Measurements from ENCODE around the gene FAM162A.

FAM162A gene

DNA sequence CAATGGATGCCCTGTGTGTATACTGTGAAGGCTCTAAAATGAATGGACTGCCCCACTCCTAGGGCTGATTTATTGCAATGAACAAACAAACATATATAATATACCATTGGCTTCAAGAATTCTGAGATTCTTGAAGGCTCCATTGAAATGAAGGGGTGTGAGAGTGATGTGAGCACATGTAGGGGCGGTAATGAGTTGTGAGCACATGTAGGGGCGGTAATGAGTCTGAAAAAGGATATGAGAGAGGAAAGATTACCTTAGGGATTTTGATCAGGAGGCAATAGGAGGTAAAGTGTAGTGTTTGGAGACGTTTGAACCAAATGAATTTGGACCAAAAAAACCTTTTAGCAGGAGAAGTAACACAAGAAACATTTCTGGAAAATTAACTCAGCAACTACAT, 3.7 kb downstream of the FAM162A start:
- DNase-seq (ENCODE audit: low spot score), result no peak

DNA sequence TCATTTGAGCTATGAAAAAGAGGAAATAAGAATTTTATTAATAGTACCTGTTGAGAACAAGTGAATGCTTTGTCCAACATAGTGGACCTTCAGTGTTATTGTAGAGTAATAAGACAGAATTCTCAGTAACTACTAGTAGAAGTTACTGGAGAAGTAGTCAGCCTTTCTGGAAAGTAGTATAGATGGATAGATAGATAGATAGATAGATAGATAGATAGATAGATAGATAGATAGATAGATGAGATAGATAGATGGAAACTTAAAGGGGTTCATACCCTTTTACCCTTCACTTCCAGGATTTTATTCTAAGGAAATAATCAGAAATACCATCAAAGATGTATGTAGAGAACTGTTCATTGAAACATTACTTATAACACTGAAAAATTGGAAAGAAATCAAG, 5.2 kb downstream of the FAM162A start:
- DNase-seq (ENCODE audit: low spot score), result no peak

DNA sequence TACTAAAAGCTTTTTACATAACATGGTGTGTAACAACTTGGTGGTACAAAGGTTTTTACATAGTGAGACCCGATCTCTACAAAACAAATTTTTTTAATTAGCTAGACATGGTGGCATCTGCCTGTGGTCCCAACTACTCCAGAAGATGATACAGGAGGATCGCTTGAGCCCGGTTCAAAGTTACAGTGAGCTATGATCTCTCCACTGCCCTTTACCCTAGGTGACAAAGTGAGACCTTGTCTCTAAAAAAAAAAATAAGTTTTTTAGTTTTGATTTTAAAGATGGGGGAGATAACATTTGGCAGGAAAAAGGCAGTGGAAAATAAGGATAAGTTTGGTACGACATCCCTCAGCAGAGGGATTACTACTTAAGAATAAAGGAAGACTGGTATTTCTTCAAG, 5.9 kb downstream of the FAM162A start:
- no peak for DNase-seq (ENCODE audit: low spot score)

DNA sequence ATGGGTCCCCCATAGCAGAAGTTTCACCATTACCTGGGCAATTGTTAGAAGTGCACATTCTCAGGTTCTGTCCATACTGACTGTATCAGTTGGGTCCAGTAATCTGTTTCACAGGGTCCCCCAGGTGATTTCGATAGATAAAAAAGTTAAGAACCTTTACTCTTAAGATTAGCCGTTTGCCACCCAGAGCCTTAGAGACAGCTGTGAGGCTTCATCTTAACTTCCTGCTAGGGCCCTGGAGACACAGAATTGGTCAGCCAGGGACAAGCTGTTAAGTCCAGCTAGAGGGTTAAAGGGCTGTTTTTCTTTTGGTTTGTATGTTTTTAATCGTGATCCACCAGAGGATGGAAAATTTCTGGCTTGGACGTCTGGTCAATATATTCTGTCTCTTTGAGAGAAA, 6.7 kb downstream of the FAM162A start:
- DNase-seq (ENCODE audit: low spot score), result no peak

- no peak for DNase-seq (ENCODE audit: low spot score)
Observed at GRCh38 chr3:122391681-122392446, 7.9 kb downstream of the FAM162A start.

- peak; percentile 51 for DNase-seq (ENCODE audit: low spot score)
Observed at GRCh38 chr3:122392868-122393844, 9.2 kb downstream of the FAM162A start.

- DNase-seq (ENCODE audit: low spot score), result no peak
Observed at GRCh38 chr3:122394173-122394572, 10.2 kb downstream of the FAM162A start.

DNA sequence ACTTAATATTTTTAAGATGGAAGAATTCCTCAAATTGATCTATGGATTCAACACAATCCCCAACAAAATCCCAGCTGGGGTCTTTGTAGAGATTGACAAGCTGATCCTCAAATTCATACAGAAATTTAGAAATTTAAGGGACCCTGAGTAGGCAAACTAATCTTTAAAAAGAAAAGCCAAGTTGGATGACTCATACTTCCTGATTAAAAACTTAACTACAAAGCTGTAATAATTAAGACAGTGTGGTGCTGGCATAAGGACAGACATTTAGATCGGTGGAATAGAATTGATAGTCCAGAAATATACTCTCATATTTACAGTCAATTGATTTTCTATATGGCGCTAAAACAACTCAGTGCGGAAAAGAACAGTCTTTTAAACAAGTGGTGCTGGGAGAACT, 11.6 kb downstream of the FAM162A start:
- DNase-seq (ENCODE audit: low spot score), result no peak

DNA sequence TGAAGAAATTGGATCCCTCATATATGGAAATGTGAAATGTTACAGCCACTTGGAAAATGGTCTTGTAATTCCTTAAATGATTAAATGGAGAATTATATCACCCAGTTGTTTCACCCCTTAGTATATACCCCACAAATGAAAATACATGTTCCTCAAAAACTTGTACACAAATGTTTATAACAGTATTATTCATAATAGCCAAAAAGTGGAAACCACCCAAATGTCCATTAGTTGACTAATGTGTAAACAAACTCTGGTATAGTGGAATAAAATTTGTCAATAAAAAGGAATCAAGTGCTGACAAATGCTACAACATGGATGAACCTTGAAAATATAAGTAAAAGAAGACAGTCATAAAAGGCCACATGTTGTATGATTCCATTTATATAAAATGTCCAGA, 12.5 kb downstream of the FAM162A start:
- no peak for DNase-seq (ENCODE audit: low spot score)

DNA sequence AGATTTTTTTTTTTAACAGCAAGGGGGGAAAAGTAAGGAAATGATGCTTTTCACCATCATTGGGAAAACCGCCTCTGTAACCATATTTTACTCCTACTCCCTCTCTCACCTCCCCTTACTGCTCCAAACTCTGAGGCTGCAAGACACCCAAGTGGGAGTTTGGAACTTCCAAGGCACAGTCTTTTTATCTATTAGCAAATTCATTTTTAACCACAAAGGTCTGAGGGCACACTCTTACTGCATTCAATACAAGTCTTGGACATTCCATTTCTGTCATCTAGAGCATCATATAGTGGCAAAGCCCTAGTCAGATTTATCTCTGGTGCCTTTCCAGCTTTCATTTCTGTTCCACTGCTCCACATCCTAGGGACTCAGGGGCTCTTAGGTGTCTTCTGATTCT, 13.2 kb downstream of the FAM162A start:
- no peak for DNase-seq (ENCODE audit: low spot score)

DNA sequence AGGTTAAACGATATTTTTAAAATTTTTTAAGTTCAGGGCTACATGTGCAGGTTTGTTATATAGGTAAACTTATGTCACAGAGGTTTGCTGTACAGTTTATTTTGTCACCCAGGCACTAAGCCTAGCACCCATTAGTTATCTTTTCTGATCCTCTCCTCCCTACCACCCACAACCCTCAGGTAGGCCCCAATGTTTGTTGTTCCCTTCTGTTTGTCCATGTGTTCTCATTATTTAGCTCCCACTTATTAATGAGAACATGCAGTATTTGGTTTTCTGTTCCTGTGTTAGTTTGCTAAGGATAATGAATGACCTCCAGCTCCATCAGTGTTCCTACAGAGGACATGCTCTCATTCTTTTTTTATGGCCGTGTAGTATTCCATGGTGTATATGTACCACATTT, 14.9 kb downstream of the FAM162A start:
- no peak for DNase-seq (ENCODE audit: low spot score)

DNA sequence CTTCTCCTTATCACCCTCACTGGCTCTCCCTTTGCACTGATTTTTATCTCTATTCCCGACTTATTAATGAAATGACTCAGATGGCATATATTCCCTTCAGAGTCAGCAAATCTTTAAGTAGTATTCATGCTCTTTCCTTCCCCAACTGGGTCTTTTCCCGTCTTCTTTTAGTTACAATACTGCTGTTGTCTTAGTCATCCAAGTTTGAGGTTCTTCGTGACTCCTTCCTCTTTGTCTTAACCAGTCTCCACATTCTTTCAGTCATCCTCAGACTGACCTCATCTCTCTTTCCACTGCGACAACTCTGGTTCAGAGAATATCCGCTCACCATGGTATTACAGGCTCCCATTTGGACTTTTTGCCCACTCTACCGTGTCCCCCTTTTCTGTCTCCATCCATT, 19.5 kb downstream of the FAM162A start:
- no peak for DNase-seq (ENCODE audit: low spot score)

- DNase-seq (ENCODE audit: low spot score), result no peak
Observed at GRCh38 chr3:122405015-122405414, 21.0 kb downstream of the FAM162A start.

DNA sequence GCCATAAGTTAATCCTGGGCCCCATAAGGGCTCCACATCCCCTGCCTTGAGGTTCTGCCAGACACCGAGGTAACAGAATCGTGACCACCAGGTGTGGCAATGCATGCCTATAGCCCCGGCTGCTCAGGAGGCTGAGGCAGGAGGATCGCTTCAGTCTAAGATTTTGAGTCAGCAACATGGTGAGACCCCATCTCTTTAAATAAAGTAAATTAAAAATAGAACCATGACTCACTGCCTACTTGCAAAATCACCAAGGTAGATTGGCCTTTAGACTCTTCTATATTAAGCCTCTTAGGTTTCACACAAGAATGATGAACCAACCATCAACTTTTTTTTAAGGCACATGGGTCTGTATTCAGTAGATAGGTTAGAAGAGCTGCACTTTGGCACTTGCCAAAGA, 22.2 kb downstream of the FAM162A start:
- no peak for DNase-seq (ENCODE audit: low spot score)

GRCh38 chr3:122407946-122408345, 24.0 kb downstream of the FAM162A start:
- no peak for DNase-seq (ENCODE audit: low spot score)

DNA sequence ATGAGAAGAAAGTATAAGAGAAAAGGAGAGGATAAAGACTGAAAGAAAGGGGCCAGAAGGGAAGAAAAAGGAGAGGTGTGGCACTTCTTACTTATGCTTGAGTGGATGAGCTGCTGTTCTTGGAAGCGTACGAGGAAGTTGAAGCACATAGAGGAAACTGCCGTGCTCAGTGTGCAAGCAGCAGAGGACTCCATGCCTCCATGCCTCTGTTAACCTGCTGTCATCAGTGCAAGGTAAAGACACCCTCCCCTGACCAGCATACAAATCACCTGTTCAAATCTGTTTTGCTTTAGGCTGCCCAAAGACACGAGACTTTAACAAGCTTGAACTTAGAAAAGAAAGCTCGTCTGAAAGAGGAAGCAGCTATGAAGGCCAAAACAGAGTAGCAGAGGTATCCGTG, 25.5 kb downstream of the FAM162A start:
- no peak for DNase-seq (ENCODE audit: low spot score)

DNA sequence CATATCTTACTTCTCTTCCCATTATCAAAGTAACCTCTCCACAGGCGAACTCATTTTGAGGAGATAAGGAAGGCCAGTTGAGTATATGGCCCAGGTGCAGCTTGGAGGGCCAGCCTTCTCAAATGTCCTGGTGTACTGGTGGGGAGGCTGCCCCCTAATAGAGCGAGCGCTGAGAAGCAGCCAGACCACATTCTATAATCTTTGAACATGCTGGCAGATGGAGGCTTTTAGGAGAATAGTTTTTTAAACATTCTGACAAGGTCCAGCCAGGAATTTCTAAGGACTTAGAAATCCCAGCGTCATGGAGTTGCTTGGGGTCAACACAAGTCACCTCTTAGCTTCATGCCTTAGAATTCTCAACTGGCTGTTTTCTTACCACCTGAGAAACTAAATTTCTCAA, 26.1 kb downstream of the FAM162A start:
- no peak for DNase-seq (ENCODE audit: low spot score)

DNA sequence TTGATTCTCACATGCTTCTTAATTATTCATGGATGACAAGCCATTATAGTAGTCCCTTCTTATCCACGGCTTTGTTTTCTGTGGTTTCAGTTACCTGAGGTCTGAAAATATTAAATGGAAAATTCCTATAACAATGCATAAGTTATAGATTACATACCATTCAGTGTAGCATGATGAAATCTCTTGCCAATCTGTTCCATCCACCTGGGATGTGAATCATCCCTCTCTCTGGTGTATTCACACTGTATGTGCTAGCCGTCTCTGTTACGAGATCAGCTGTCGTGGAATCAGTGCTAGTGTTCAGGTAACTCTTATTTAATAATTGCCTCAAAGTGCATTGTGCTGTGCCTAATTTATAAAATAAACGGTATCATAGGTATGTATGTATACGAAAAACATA, 26.7 kb downstream of the FAM162A start:
- DNase-seq (ENCODE audit: low spot score), result no peak

DNA sequence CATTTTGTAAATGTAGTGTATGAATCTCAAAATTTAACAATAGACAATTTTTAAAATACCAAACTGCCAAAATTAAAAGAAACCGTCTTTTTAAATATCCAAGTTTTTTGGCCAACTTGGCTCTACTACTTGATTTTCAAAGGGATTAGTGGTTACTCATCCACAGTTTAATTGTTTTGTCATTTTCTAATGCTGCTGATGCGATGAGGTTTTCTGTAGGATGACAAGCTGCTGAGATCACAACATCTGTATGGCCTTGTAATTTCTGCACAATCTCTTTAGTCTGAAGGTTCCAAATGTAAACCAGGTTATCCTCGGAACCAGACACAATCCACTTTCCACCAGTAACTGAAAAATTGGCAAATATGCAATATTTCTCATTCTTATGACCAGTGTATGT, 30.4 kb downstream of the FAM162A start:
- DNase-seq (ENCODE audit: low spot score), result no peak

DNA sequence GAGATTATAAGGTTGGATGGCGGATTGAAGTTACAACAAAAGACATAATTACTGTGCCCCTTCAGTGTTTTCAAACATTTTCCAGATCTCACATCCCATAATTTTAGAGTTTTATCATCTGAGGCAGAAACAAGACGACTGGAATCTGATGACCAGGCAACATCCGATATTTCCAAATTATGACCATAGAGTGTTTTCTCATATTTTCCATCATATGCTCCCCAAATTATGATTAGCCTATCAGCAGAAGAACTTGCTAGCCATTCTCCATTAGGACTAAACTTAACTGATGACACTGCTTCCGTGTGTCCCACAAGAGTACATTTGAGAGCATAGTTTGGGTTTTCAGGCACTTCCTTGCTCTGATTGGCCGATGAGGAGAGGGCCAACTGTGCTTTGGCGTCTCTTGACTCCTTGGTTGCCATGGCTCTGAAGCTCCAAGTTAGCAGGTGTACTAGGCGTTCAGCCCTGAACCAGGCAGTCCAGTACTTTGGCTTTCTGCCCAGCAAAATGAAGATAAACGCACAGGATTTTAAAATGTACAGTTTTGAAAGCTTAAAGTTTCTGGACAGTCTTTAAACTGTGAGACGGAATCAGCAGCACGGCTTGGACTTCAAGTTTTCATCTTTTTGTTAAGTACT, 31.2 kb downstream of the FAM162A start:
- DNase-seq (ENCODE audit: low spot score), result peak; percentile 77

DNA sequence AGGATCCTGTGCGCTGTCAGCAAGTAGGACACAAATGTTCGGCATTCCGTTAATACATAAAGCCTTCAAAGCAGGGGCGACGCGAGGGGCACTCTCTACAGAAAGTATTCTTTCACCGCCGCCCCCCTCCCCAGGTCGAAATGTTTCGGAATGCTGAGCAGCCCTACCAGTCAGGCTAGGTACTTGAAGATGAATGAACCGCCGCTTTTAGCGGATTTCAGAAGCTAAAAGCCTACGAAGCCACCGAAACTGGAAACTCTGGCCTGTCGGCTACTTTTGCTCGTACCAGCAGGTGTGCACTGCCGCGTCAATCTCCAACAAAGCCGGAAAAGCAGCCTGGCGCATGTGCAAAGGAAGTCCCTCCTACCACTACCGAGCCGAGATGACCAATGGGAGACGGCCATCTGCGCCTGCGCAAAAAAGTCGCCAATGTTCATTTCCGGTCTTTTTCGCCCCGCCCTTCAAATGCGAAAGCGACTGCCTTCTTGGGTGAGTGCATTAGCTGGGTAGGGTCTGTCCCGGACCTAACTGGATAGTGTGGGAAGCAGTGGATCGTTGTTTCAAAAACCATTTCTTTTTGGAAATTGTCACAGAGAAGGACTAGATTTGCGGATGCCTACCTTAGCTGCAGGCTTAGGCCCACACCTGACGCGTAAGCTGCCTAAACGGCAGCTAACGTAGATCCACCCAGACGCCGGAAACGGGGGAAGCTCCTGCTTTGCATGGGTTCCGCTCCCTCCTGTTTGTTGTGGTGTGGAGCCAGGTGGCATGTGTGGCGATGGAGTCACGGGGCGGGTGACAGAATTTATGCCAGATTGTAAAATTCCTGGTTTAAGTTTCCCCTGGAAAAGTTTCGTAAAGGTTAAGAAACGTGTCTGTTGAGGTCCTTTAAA, 32.0 kb downstream of the FAM162A start, which contains the start of gene WDR5B:
Gene WDR5B, minus strand, starts transcription at position 301 of the 893 bp plus-strand sequence. CDS start 534 bp downstream, outside the sequence.
- DNase-seq (ENCODE audit: low spot score), result peak; percentile 98

GRCh38 chr3:122416966-122417365, 33.0 kb downstream of the FAM162A start:
- no peak for DNase-seq (ENCODE audit: low spot score)
